WTC11 (cell line): ENCODE results near the gene ATP2B1. TPM values are rescaled to one million over a fixed set of nuclear protein-coding genes. Genes with fewer than 3 reads are reported as not detected.

ENCODE experiments used
- ATAC-seq: fragments of 200-7000 bp; cut with Tn5 transposase; 2 replicates; pipeline ENCODE4 v1.10.0; 2021; ENCODE audit warnings: mild to moderate bottlenecking, moderate library complexity
- CTCF ChIA-PET: fragments of 300-600 bp; sonication (Branson Sonifier 250); formaldehyde crosslinking; loops from one replicate; lab custom pipeline; 2021; ENCODE audit warnings: antibody characterized with exemption; lab: Charles Lee
- POLR2A ChIA-PET: fragments of 350-600 bp; sonication (Branson Sonifier 250); formaldehyde crosslinking; loops from one replicate; lab custom pipeline; 2021; ENCODE audit warnings: antibody characterized with exemption; lab: Charles Lee
- DNase-seq: peaks from one replicate; pipeline ENCODE4 v3.0.0; 2021; ENCODE audit warnings: low spot score
- H3K27ac Mint-ChIP-seq: 2 replicates; pipeline ENCODE4 v1.8.0; 2021; ENCODE audit warnings: mixed read lengths
- H3K27me3 Mint-ChIP-seq: 2 replicates; pipeline ENCODE4 v1.8.0; 2021; ENCODE audit warnings: low read depth, mild to moderate bottlenecking, moderate library complexity, mixed read lengths
- H3K36me3 Mint-ChIP-seq: 2 replicates; pipeline ENCODE4 v1.8.0; 2021; ENCODE audit warnings: mixed read lengths
- H3K4me1 Mint-ChIP-seq: 2 replicates; pipeline ENCODE4 v1.8.0; 2022; ENCODE audit warnings: mixed read lengths
- H3K4me3 Mint-ChIP-seq: 2 replicates; pipeline ENCODE4 v1.8.0; 2021; ENCODE audit warnings: mild to moderate bottlenecking, moderate library complexity, mixed read lengths
- H3K9me3 Mint-ChIP-seq: 2 replicates; pipeline ENCODE4 v1.8.0; 2021; ENCODE audit warnings: mixed read lengths
- CREM ChIP-seq: sonication (generic); formaldehyde crosslinking; IDR thresholded peaks from 2 replicates; pipeline ENCODE4 v1.8.1; 2022; ENCODE audit warnings: mild to moderate bottlenecking, missing genetic modification reagents, moderate library complexity
- FOXK1 ChIP-seq: sonication (generic); formaldehyde crosslinking; IDR thresholded peaks from 2 replicates; pipeline ENCODE4 v1.8.0; 2022; ENCODE audit warnings: mild to moderate bottlenecking, moderate library complexity, missing genetic modification reagents
- KAT7 ChIP-seq: sonication (generic); formaldehyde crosslinking; IDR thresholded peaks from 2 replicates; pipeline ENCODE4 v1.8.1; 2023; ENCODE audit warnings: missing genetic modification reagents, mild to moderate bottlenecking, borderline replicate concordance
- NR2C2 ChIP-seq: sonication (generic); formaldehyde crosslinking; IDR thresholded peaks from 2 replicates; pipeline ENCODE4 v1.8.0; 2022; ENCODE audit warnings: mild to moderate bottlenecking, missing genetic modification reagents
- RELA ChIP-seq: sonication (generic); formaldehyde crosslinking; IDR thresholded peaks from 2 replicates; pipeline ENCODE4 v1.8.1; 2022; ENCODE audit warnings: missing genetic modification reagents, mild to moderate bottlenecking, borderline replicate concordance
- SOX15 ChIP-seq: fragments of 250-450 bp; sonication (Bioruptor Pico); IDR thresholded peaks from 2 replicates; pipeline ENCODE4 v1.9.0; 2021; ENCODE audit warnings: mild to moderate bottlenecking
- total RNA-seq: library from RNA; stranded (reverse); gene quantifications from 3 replicates; pipeline ENCODE4 v1.2.3, GENCODE V29; 2021
- TF ChIP-seq, protein P1 (sequence below): sonication (generic); formaldehyde crosslinking; IDR thresholded peaks from 2 replicates; pipeline ENCODE4 v1.8.1; 2022; ENCODE audit warnings: missing genetic modification reagents, borderline replicate concordance
- TF ChIP-seq, protein P2 (sequence below): sonication (generic); formaldehyde crosslinking; IDR thresholded peaks from 2 replicates; pipeline ENCODE4 v1.8.0; 2023; ENCODE audit warnings: missing genetic modification reagents
- TF ChIP-seq, protein P3 (sequence below): sonication (generic); formaldehyde crosslinking; IDR thresholded peaks from 2 replicates; pipeline ENCODE4 v1.8.1; 2023; ENCODE audit warnings: mild to moderate bottlenecking, missing genetic modification reagents, moderate library complexity
- TF ChIP-seq, protein P4 (sequence below): sonication (generic); formaldehyde crosslinking; IDR thresholded peaks from 2 replicates; pipeline ENCODE4 v1.8.1; 2023; ENCODE audit warnings: mild to moderate bottlenecking, missing genetic modification reagents
- TF ChIP-seq, protein P5 (sequence below): sonication (generic); formaldehyde crosslinking; conservative IDR thresholded peaks from 2 replicates; pipeline ENCODE4 v1.8.1; 2022; ENCODE audit warnings: mild to moderate bottlenecking, missing genetic modification reagents
- TF ChIP-seq, protein P6 (sequence below): sonication (generic); formaldehyde crosslinking; IDR thresholded peaks from 2 replicates; pipeline ENCODE4 v1.8.0; 2022; ENCODE audit warnings: missing genetic modification reagents

ATP2B1 gene
- total RNA-seq, 1 experiment from 2014 or later = 31.7 TPM

DNA sequence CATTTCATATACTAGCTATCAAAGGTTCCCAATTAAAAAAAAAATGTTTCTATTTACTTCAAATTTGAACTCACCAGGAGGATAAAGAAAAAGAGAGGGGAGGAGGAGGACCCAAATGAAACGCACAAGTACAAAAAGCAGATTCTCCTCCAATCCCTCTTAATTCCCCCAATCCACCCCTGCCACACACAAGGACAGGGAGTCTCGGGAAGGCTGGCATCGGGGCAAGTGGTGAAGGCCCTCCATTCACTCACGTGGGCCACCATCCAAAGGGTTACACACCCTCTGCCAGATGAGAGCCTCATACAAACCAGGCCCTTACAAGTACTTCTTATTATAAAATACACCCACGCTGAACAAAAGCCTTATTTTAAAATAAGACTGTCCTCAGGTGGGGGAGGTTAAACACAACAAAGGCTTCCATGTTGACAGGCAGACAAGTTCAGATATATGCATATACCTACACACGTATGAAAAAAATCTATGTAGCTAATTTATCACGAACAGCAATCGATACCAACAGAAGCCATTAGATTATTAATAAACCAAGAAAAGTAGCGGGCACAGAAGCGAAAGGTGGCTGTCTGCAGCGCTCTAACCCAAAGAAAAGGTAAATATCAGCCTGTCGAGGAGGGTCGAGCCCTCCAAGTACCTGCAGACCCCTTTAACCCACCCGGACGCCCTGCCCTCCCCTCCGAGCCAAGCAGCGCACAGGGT is 1.5 kb downstream of the ATP2B1 start (continued):
- TF ChIP-seq, protein P1, sequence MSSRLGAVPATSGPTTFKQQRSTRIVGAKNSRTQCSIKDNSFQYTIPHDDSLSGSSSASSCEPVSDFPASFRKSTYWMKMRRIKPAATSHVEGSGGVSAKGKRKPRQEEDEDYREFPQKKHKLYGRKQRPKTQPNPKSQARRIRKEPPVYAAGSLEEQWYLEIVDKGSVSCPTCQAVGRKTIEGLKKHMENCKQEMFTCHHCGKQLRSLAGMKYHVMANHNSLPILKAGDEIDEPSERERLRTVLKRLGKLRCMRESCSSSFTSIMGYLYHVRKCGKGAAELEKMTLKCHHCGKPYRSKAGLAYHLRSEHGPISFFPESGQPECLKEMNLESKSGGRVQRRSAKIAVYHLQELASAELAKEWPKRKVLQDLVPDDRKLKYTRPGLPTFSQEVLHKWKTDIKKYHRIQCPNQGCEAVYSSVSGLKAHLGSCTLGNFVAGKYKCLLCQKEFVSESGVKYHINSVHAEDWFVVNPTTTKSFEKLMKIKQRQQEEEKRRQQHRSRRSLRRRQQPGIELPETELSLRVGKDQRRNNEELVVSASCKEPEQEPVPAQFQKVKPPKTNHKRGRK (CRISPR knock-in tag) = no peak
- TF ChIP-seq RELA (CRISPR knock-in tag) = no peak
- TF ChIP-seq, protein P2, sequence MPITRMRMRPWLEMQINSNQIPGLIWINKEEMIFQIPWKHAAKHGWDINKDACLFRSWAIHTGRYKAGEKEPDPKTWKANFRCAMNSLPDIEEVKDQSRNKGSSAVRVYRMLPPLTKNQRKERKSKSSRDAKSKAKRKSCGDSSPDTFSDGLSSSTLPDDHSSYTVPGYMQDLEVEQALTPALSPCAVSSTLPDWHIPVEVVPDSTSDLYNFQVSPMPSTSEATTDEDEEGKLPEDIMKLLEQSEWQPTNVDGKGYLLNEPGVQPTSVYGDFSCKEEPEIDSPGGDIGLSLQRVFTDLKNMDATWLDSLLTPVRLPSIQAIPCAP (CRISPR knock-in tag) = no peak

DNA sequence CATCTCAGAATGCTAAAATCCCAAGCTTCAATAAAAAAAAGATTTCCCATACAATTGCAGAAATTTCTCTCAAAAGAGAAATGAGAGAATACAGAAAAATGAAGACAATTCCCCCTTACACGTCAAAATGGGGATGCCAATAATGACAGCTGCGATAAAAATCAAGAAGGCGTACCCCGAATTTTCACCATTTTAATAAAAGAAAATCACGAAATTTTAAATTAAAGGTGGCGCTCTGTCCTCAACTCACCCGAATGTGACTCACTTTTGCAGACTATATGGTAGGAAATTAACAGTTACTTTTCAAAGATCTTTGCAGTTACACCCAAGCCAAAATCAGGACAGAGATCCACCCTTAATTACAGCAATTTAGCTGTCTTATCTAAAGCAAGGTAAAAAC is 2.1 kb downstream of the ATP2B1 start:
- no peak for TF ChIP-seq CREM
- TF ChIP-seq, protein P3, sequence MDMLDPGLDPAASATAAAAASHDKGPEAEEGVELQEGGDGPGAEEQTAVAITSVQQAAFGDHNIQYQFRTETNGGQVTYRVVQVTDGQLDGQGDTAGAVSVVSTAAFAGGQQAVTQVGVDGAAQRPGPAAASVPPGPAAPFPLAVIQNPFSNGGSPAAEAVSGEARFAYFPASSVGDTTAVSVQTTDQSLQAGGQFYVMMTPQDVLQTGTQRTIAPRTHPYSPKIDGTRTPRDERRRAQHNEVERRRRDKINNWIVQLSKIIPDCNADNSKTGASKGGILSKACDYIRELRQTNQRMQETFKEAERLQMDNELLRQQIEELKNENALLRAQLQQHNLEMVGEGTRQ (CRISPR knock-in tag) = no peak
- TF ChIP-seq, all 79 proteins: peak for 0
- Mint-ChIP-seq H3K4me3 (peak overlapping the region; percentile 96), H3K9me3 (no peaks in the 10 kb centered on the region), H3K36me3 (no peaks in the 10 kb centered on the region), H3K27ac (no peak overlapping the region), H3K27me3 (peaks cover 44% of the 10 kb centered on the region), H3K4me1 (peaks cover 13% of the 10 kb centered on the region)
- ChIA-PET POLR2A (no interaction called here), CTCF (no interaction called here)
- no peak for DNase-seq
- ATAC-seq = no peak

DNA sequence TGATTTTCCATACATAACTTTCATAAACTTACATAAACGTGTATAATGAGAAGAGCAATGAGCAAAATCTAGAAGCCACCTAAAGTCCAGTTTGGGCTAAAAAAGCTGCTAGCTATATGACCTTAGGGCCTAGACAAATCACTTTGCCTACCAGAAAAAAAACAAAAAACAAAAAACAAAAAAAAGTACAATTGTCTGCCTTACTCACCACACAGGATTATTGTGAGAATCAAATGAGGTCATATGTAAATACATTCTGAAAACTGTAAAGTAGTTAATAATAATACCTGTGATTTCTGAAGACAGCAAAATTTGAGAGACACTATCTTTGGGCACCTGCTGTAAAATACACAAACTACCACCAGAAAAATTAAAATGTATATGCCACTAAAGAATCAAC is 4.2 kb downstream of the ATP2B1 start:
- no peak overlapping the region for H3K4me3 Mint-ChIP-seq
- no peak for TF ChIP-seq KAT7 (CRISPR knock-in tag)
- no peaks in the 10 kb centered on the region for H3K9me3 Mint-ChIP-seq
- H3K27me3 Mint-ChIP-seq = peaks cover 27% of the 10 kb centered on the region
- H3K36me3 Mint-ChIP-seq = no peaks in the 10 kb centered on the region
- DNase-seq (no peak), ATAC-seq (no peak)
- H3K4me1 Mint-ChIP-seq = peaks cover 20% of the 10 kb centered on the region
- CTCF ChIA-PET = no interaction called here
- POLR2A ChIA-PET = no interaction called here
- H3K27ac Mint-ChIP-seq = no peak overlapping the region

DNA sequence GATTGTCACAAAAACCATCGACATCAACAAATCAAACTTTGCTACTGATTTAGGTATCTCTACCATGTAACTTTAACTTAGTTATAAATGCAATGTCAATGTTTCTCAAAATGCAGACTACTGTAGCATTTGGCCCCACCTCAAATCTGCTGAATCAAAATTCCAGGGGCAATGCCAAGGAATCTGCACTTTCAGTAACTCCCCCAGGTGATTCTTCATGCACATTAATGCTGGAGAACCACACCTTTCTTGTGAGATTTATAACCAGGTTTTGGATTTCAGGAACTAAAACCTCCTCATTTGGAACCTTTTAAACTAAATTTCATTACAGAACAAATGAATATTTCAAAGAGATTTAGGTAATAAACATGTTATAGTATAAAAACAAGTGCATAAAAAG is 4.9 kb downstream of the ATP2B1 start:
- ATAC-seq (no peak), DNase-seq (no peak)
- CTCF ChIA-PET = no interaction called here
- H3K4me3 Mint-ChIP-seq = no peak overlapping the region
- peaks cover 25% of the 10 kb centered on the region for H3K4me1 Mint-ChIP-seq
- no peak overlapping the region for H3K27ac Mint-ChIP-seq
- POLR2A ChIA-PET = no interaction called here
- TF ChIP-seq, protein P4, sequence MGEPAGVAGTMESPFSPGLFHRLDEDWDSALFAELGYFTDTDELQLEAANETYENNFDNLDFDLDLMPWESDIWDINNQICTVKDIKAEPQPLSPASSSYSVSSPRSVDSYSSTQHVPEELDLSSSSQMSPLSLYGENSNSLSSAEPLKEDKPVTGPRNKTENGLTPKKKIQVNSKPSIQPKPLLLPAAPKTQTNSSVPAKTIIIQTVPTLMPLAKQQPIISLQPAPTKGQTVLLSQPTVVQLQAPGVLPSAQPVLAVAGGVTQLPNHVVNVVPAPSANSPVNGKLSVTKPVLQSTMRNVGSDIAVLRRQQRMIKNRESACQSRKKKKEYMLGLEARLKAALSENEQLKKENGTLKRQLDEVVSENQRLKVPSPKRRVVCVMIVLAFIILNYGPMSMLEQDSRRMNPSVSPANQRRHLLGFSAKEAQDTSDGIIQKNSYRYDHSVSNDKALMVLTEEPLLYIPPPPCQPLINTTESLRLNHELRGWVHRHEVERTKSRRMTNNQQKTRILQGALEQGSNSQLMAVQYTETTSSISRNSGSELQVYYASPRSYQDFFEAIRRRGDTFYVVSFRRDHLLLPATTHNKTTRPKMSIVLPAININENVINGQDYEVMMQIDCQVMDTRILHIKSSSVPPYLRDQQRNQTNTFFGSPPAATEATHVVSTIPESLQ (CRISPR knock-in tag) = no peak
- TF ChIP-seq FOXK1 = no peak
- TF ChIP-seq NR2C2 (CRISPR knock-in tag) = no peak
- no peak for TF ChIP-seq SOX15 (CRISPR knock-in tag)
- TF ChIP-seq, protein P5, sequence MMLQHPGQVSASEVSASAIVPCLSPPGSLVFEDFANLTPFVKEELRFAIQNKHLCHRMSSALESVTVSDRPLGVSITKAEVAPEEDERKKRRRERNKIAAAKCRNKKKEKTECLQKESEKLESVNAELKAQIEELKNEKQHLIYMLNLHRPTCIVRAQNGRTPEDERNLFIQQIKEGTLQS (CRISPR knock-in tag) = no peak
- TF ChIP-seq, protein P6, sequence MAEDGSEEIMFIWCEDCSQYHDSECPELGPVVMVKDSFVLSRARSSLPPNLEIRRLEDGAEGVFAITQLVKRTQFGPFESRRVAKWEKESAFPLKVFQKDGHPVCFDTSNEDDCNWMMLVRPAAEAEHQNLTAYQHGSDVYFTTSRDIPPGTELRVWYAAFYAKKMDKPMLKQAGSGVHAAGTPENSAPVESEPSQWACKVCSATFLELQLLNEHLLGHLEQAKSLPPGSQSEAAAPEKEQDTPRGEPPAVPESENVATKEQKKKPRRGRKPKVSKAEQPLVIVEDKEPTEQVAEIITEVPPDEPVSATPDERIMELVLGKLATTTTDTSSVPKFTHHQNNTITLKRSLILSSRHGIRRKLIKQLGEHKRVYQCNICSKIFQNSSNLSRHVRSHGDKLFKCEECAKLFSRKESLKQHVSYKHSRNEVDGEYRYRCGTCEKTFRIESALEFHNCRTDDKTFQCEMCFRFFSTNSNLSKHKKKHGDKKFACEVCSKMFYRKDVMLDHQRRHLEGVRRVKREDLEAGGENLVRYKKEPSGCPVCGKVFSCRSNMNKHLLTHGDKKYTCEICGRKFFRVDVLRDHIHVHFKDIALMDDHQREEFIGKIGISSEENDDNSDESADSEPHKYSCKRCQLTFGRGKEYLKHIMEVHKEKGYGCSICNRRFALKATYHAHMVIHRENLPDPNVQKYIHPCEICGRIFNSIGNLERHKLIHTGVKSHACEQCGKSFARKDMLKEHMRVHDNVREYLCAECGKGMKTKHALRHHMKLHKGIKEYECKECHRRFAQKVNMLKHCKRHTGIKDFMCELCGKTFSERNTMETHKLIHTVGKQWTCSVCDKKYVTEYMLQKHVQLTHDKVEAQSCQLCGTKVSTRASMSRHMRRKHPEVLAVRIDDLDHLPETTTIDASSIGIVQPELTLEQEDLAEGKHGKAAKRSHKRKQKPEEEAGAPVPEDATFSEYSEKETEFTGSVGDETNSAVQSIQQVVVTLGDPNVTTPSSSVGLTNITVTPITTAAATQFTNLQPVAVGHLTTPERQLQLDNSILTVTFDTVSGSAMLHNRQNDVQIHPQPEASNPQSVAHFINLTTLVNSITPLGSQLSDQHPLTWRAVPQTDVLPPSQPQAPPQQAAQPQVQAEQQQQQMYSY = no peak
- TF ChIP-seq, all 79 proteins: peak for 0
- H3K9me3 Mint-ChIP-seq = no peaks in the 10 kb centered on the region
- H3K27me3 Mint-ChIP-seq = peaks cover 27% of the 10 kb centered on the region
- no peaks in the 10 kb centered on the region for H3K36me3 Mint-ChIP-seq
